Fibroblast of pulmonary artery (primary cell): ENCODE results near the gene SERTM2.

Experiments
- DNase-seq: peaks from one replicate; pipeline ENCODE4 v3.0.0-alpha.2; 2010; ENCODE audit warnings: low read depth
- H3K4me3 ChIP-seq: replicated peaks from 2 replicates; pipeline ENCODE4 v1.5.1; 2011; ENCODE audit warnings: low read depth, mild to moderate bottlenecking, control low read depth, low read length, moderate library complexity
- TF ChIP-seq, protein P1 (sequence below): IDR thresholded peaks from 2 replicates; pipeline ENCODE4 v1.5.1; 2011; ENCODE audit warnings: mild to moderate bottlenecking, control low read depth, low read length, inconsistent platforms; ENCODE audit errors: missing control alignments

The SERTM2 gene

DNA sequence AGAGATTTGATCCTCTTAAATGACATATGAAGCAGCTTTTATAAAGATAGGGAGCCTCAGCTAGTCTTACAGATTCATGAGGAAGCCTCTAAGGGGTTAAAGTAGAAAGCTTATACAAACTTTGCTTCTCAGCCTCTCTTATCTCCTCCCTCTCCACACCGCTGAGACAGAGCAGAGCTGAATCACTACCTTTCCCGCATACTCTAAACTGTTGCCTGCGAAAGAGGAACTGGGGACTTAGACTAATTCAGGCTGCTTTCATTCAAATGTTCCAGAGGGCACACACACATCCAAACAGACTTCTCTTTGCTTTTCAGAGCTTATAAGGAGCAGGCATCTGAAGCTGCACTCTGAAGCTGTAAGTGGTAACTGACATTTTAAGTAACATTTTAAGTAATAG, at the start of gene SERTM2:
Gene SERTM2 (plus strand): TSS at position 169 of the 400 bp plus-strand sequence. CDS start 7,213 bp downstream, outside the sequence.
- DNase-seq: peak; percentile 28
- peak within 1 kb of the TSS; percentile 31 for H3K4me3 ChIP-seq
- TF ChIP-seq, protein P1, sequence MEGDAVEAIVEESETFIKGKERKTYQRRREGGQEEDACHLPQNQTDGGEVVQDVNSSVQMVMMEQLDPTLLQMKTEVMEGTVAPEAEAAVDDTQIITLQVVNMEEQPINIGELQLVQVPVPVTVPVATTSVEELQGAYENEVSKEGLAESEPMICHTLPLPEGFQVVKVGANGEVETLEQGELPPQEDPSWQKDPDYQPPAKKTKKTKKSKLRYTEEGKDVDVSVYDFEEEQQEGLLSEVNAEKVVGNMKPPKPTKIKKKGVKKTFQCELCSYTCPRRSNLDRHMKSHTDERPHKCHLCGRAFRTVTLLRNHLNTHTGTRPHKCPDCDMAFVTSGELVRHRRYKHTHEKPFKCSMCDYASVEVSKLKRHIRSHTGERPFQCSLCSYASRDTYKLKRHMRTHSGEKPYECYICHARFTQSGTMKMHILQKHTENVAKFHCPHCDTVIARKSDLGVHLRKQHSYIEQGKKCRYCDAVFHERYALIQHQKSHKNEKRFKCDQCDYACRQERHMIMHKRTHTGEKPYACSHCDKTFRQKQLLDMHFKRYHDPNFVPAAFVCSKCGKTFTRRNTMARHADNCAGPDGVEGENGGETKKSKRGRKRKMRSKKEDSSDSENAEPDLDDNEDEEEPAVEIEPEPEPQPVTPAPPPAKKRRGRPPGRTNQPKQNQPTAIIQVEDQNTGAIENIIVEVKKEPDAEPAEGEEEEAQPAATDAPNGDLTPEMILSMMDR: no peak

DNA sequence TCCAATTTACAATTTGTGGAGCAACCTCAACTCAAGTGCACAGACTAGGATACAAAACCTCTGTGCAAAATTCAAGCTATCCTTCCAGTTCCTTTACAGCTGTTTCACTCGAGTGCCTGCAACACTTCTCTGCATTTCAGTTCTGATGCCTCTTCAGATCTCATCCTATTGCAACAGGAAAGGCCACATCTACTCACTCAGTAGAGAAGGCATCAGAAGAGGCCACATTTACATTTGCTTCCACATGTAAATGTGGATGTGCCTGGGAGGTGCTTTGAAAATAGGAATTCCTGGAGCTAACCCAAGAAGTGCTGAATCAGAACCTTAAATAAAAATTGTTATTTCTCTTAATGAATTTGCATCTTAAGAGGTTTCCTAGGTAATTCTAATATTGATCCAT, 45.8 kb upstream of the SERTM2 start:
- TF ChIP-seq, protein P1: no peak
- no peak overlapping the region for H3K4me3 ChIP-seq
- no peak for DNase-seq

DNA sequence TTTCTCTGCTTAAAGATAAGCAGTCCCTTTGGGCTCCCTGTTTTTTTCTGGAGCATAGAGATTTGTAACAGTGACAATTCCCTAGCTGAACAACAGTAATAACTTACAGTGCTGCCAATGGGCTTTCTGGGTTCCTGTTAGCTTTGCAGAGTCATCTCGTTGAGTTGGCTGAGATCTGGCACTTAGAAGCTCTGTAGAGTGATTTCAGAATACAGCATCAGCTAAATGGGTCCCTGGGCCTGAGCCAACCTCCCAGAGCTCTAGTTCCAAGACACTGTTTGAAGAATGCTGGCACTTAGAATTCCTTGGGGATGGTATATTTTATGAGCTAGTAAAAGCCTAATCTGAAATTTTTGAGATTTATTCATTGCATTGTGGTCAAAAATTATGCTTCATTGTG, 43.5 kb upstream of the SERTM2 start:
- no peak overlapping the region for H3K4me3 ChIP-seq
- TF ChIP-seq, protein P1: no peak
- DNase-seq: no peak

DNA sequence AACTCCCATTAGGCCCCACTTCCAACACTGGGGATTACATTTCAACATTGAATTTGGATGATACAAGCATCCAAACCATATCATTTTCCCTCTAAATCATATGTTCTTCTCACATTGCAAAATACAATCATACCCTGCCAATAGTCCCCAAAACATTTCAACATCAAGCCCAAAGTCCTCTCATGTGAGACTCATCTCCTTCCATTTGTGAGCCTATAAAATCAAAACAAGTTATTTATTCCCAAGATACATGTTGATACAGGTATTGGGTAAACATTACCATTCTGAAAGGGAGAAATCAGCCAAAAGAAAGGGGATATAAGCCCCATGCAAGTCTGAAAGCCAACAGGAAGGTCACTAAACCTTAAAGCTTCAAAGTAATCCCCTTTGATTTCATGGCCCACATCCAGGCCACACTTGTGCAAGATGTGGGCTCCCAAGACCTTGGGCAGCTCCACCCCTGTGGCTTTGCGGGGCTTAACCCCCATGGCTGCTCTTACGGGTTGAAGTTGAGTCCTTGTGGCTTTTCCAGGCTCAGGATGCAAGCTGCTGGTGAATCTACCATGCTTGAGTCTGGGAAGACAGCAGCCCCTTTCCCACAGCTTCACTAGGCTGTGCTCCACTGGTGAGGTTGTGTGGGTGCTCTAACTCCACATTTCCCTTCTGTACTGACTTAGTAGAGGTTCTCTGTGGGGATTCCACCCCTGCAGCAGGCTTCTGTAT, 40.6 kb upstream of the SERTM2 start:
- no peak overlapping the region for H3K4me3 ChIP-seq
- TF ChIP-seq, protein P1: no peak
- no peak for DNase-seq

DNA sequence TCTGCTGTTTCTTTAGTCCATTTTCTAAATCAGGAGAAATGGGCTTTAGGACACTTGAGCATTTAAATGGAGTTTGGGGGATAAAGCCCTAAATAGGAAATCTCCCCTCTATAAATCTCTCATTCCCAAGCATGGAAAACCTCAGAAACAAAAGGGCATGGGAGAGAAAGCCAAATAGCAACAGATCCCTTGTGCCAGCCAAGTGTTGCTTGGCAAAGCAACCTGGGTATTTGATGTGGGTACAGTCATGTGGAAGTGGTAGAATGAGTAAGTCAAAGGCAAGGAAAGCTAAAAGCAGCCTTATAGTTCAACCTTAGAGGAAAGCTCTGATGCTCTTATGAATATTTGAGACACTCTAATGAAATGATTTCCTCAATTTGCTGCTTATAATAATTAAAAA, 29.5 kb upstream of the SERTM2 start:
- H3K4me3 ChIP-seq: no peak overlapping the region
- TF ChIP-seq, protein P1: no peak
- no peak for DNase-seq

DNA sequence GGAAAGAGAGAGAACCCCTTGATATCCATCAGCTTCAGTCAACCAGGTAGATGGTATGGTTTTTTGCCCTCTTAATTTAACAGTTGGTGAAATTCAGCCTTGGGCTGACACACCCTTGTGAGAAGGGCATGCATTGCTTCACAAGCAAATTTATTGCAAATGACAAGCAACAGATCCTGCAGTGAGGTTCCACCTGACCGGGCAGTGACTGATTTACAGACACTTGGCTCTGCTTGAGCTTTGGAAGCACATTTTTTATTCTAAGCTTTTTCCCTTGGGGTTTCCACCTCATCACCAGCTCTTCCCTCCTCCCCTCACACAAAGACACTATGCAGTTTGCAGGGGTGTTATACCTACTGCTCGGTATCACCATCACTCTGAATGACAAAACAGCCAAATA, 28.3 kb upstream of the SERTM2 start:
- H3K4me3 ChIP-seq: no peak overlapping the region
- TF ChIP-seq, protein P1: no peak
- no peak for DNase-seq

DNA sequence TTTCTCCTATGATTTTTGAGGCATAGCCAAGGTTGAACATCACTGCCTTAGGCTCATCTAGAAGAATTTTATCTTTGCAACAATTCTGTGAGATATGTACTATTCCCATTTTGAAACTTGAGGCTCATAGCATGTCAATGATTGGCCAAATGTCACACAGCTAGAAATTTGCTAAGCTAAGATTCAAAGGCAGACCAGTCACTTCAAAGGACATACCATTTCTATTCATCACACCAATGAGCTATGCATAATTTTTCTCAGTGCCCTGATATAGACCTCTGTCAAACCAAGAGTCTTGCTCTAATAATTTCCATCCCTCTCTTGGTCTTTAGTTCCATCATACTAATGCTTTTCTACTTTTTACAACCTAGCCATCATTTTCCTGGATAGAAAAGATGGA, 27.6 kb upstream of the SERTM2 start:
- TF ChIP-seq, protein P1: no peak
- no peak overlapping the region for H3K4me3 ChIP-seq
- no peak for DNase-seq
